HepG2 (cell line): ENCODE results near the gene LGALS16.
"Not testable (repeated sequence)": the region's sequence is repeated elsewhere in the genome, so short reads cannot be mapped to it uniquely, and the experiment has no call there.

Experiments used
- CTCF ChIP-seq: sonication (generic); formaldehyde crosslinking; IDR thresholded peaks from 2 replicates; pipeline ENCODE4 v1.5.0; 2020; ENCODE audit warnings: mild to moderate bottlenecking, missing genetic modification reagents, moderate library complexity
- EP300 ChIP-seq, 3 experiments: sonication (generic) in 1 of 3; formaldehyde crosslinking in 1 of 3; IDR thresholded peaks; 2 replicates each; pipeline versions ENCODE4 v1.5.1 to v1.6.1; 2011 to 2020; ENCODE audit warnings: low read depth in 2 of 3, low read length in 2 of 3, borderline replicate concordance in 1 of 3, improper control_type of control experiment in 1 of 3, mild to moderate bottlenecking in 1 of 3, missing genetic modification reagents in 1 of 3, moderate library complexity in 1 of 3
- ERF ChIP-seq: IDR thresholded peaks from 2 replicates; pipeline ENCODE4 v1.6.1; 2018; ENCODE audit warnings: missing biosample characterization, missing genetic modification reagents
- POLR2A ChIP-seq, 2 experiments: IDR thresholded peaks; 2 replicates each; pipeline ENCODE4 v1.6.1; 2011; ENCODE audit warnings: low read depth in 2 of 2, low read length in 2 of 2, mild to moderate bottlenecking in 1 of 2, moderate library complexity in 1 of 2; ENCODE audit not compliant: insufficient read depth in 1 of 2
- RAD21 ChIP-seq: fragments of 450-650 bp; formaldehyde crosslinking; IDR thresholded peaks from 2 replicates; pipeline ENCODE4 v1.5.0; 2020; ENCODE audit warnings: mild to moderate bottlenecking
- ZNF101 ChIP-seq: sonication (generic); formaldehyde crosslinking; IDR thresholded peaks from 2 replicates; pipeline ENCODE4 v1.4.0; 2020; ENCODE audit warnings: mild to moderate bottlenecking, low read depth, missing genetic modification reagents, borderline replicate concordance
- ZNF788 ChIP-seq: sonication (generic); formaldehyde crosslinking; IDR thresholded peaks from 2 replicates; pipeline ENCODE4 v1.5.0; 2020; ENCODE audit warnings: mild to moderate bottlenecking, missing genetic modification reagents, borderline replicate concordance

- TF ChIP-seq RAD21 (CRISPR knock-in tag); CTCF (CRISPR knock-in tag); ZNF101 (CRISPR knock-in tag); ZNF788 (CRISPR knock-in tag); POLR2A (IDR thresholded peaks at IDR 0.05; ENCODE audit: insufficient read depth in 1 of 2, low read depth in 2 of 2, low read length in 2 of 2); EP300 (IDR thresholded peaks at IDR 0.05; ENCODE audit: low read depth in 2 of 2, low read length in 2 of 2); EP300 (CRISPR knock-in tag; IDR thresholded peaks at IDR 0.05; ENCODE audit: borderline replicate concordance); ERF: not testable (repeated sequence)
Observed at GRCh38 chr19:39627631-39628030, 28.1 kb upstream of the LGALS16 start.
